Left lung (tissue), 10 donors: ENCODE data around the gene PRELP. TPM values are rescaled to one million over a fixed set of nuclear protein-coding genes. Genes with fewer than 3 reads are reported as not detected.

Experiments
- ATAC-seq: fragments of 200-7000 bp; cut with Tn5 transposase; one replicate; pipeline ENCODE4 v1.9.1; 2020; ENCODE audit warnings: moderate library complexity
- DNase-seq, 4 donors: peaks; one replicate each; pipeline ENCODE4 v3.0.0-alpha.2; 2013 to 2020
- H3K27ac ChIP-seq, 2 donors: fragments of 200-600 bp; sonication (generic) in 1 of 2; one replicate each; pipeline versions ENCODE4 v1.5.0 to v1.8.0; 2020 to 2021
- H3K27me3 ChIP-seq, 2 donors: fragments of 200-600 bp; sonication (generic) in 1 of 2; one replicate each; pipeline versions ENCODE4 v1.5.0 to v1.8.0; 2020 to 2021
- H3K36me3 ChIP-seq, 2 donors: fragments of 200-600 bp; sonication (generic) in 1 of 2; one replicate each; pipeline versions ENCODE4 v1.5.0 to v1.8.0; 2020 to 2021
- H3K4me1 ChIP-seq, 2 donors: fragments of 200-600 bp; one replicate each; pipeline ENCODE4 v1.8.0; 2021
- H3K4me3 ChIP-seq, 2 donors: fragments of 200-600 bp; sonication (generic) in 1 of 2; one replicate each; pipeline versions ENCODE4 v1.5.0 to v1.8.0; 2020 to 2021; ENCODE audit warnings: mild to moderate bottlenecking in 1 of 2
- H3K9me3 ChIP-seq, 2 donors: fragments of 200-600 bp; sonication (generic) in 1 of 2; one replicate each; pipeline versions ENCODE4 v1.5.0 to v1.8.0; 2020 to 2021
- intact Hi-C, 2 donors: fragments of 100-400 bp; cut with DNase I; formaldehyde crosslinking; loops; one replicate each; pipeline versions ENCODE4 v1.11.2 to v1.14.2; 2022
- polyA plus RNA-seq, 6 donors: library from polyadenylated mRNA; unstranded; fragments of 120-200 nt; gene quantifications; one replicate each; pipeline ENCODE4 v1.2.1, GENCODE V29; 2013; ENCODE audit not compliant: insufficient read length in 6 of 6
- total RNA-seq, 2 donors: library from RNA; stranded (reverse); fragmentation: NEBNext Ultra II Directional; extraction: Animal tissue kit (Norgen Biotek cat#: 25700); gene quantifications; one replicate each; pipeline ENCODE4 v1.2.1, GENCODE V29; 2021
- TF ChIP-seq, protein P1 (sequence below), 2 donors: fragments of 200-600 bp; sonication (generic) in 1 of 2; IDR thresholded peaks; one replicate each; pipeline versions ENCODE4 v1.5.0 to v1.8.0; 2021; ENCODE audit warnings: antibody characterized with exemption in 2 of 2
- donor health status: DM: no; HTN: yes; CAD: no.
- donor health status: DM: no; HTN: no; CAD: no.

PRELP gene
- total and polyA plus RNA-seq, 8 donors, result 1.3 to 20.5 (median 2.4) TPM

- TF ChIP-seq, protein P1, sequence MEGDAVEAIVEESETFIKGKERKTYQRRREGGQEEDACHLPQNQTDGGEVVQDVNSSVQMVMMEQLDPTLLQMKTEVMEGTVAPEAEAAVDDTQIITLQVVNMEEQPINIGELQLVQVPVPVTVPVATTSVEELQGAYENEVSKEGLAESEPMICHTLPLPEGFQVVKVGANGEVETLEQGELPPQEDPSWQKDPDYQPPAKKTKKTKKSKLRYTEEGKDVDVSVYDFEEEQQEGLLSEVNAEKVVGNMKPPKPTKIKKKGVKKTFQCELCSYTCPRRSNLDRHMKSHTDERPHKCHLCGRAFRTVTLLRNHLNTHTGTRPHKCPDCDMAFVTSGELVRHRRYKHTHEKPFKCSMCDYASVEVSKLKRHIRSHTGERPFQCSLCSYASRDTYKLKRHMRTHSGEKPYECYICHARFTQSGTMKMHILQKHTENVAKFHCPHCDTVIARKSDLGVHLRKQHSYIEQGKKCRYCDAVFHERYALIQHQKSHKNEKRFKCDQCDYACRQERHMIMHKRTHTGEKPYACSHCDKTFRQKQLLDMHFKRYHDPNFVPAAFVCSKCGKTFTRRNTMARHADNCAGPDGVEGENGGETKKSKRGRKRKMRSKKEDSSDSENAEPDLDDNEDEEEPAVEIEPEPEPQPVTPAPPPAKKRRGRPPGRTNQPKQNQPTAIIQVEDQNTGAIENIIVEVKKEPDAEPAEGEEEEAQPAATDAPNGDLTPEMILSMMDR (IDR thresholded peaks at IDR 0.05), result no peak
- H3K27me3 ChIP-seq, result no peaks in the 10 kb centered on the region
- ATAC-seq, result no peak
- DNase-seq, result no peak
- H3K36me3 ChIP-seq, result no peaks in the 10 kb centered on the region
- no peaks in the 10 kb centered on the region for H3K9me3 ChIP-seq
- no peaks in the 10 kb centered on the region for H3K4me1 ChIP-seq
- no peak within 1 kb of the TSS for H3K27ac ChIP-seq
- H3K4me3 ChIP-seq, result no peak within 1 kb of the TSS
- intact Hi-C loops, result no loop called here
Measured at GRCh38 chr1:203493901-203494300, 18.3 kb downstream of the PRELP start, which contains the start of gene OPTC. OPTC (plus strand) TSS chr1:203494153; CDS start chr1:203496006, 1,853 bp downstream.

DNA sequence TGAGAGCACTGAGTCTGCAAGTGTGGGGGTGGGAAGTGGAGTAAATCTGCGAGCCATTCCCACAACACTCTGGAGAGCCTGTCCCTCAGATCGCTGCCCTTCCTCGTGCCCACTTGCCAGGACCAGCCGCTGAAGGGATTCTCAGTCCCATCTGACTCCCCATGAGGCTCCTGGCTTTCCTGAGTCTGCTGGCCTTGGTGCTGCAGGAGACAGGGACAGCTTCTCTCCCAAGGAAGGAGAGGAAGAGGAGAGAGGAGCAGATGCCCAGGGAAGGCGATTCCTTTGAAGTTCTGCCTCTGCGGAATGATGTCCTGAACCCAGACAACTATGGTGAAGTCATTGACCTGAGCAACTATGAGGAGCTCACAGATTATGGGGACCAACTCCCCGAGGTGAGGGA, 20.2 kb downstream of the PRELP start:
- no peak for DNase-seq
- no peak for ATAC-seq
- TF ChIP-seq, protein P1 (IDR thresholded peaks at IDR 0.05), result no peak
- Histone ChIP-seq H3K36me3 (no peaks in the 10 kb centered on the region), H3K4me1 (no peaks in the 10 kb centered on the region), H3K4me3 (no peak overlapping the region), H3K9me3 (no peaks in the 10 kb centered on the region), H3K27ac (no peak overlapping the region), H3K27me3 (no peaks in the 10 kb centered on the region)
- intact Hi-C loops, result no loop called here

DNA sequence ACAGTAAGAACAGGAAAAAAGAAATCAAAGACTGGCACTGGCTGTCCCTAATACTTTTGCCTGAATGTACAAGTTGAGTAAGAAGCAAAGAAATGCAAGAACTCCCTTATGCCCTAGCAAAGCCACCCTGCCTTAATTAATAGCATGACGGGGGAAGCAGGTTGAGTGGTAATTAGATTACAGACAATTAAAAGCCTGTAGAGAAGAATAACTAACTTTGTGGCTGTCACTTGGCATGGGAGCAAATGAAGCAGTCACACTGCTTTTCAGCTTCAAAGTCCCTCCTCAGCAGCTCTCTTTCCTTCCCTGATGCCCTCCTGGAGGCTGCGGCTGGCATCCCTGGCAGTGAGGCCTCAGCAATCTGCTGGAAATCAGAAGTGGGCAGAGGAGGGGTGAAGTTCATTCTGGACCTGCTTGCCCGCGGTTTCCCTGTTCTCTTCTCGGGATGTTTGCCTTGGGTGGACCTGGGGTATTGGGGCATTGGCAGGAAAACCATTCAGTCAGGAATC, 21.7 kb downstream of the PRELP start:
- no peak overlapping the region for H3K27ac ChIP-seq
- no peaks in the 10 kb centered on the region for H3K36me3 ChIP-seq
- TF ChIP-seq, protein P1 (IDR thresholded peaks at IDR 0.05), result no peak
- ATAC-seq (no peak), DNase-seq (no peak)
- H3K27me3 ChIP-seq, result no peaks in the 10 kb centered on the region
- no peaks in the 10 kb centered on the region for H3K4me1 ChIP-seq
- H3K9me3 ChIP-seq, result no peaks in the 10 kb centered on the region
- no peak overlapping the region for H3K4me3 ChIP-seq
- intact Hi-C loops, result no loop called here

DNA sequence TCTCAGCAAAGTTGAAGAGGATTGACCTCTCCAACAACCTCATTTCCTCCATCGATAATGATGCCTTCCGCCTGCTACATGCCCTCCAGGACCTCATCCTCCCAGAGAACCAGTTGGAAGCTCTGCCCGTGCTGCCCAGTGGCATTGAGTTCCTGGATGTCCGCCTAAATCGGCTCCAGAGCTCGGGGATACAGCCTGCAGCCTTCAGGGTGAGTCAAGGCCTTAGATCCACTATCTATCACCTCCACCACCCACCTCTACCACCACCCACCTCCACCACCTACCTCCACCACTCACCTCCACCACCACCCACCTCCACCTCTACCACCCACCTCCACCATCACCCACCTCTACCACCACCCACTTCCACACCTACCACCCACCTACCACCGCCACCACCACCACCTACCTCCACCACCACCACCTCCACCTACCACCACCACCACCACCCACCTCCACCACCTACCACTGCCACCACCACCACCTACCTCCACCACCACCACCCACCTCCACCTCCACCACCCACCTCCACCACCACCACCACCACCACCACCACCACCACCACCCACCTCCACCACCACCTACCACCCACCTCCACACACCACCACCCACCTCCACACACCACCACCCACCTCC, 24.2 kb downstream of the PRELP start:
- Histone ChIP-seq H3K4me3 (no peak overlapping the region), H3K27me3 (peaks cover 0 to 10% of the 10 kb centered on the region in 2 donors), H3K27ac (no peak overlapping the region), H3K9me3 (no peaks in the 10 kb centered on the region), H3K36me3 (no peaks in the 10 kb centered on the region), H3K4me1 (peaks cover 3 to 6% of the 10 kb centered on the region in 2 donors)
- no peak for DNase-seq
- TF ChIP-seq, protein P1 (IDR thresholded peaks at IDR 0.05), result no peak
- intact Hi-C loops, result loop anchor here (10.0 kb wide), 2 partner anchors 135 to 205 kb away; no protein-coding TSS in a partner anchor
- ATAC-seq, result no peak

- H3K36me3 ChIP-seq, result no peaks in the 10 kb centered on the region
- no peak for DNase-seq
- H3K9me3 ChIP-seq, result no peaks in the 10 kb centered on the region
- H3K27me3 ChIP-seq, result peaks cover 0 to 10% of the 10 kb centered on the region in 2 donors
- intact Hi-C loops, result loop anchor here (10.0 kb wide), 2 partner anchors 135 to 205 kb away; no protein-coding TSS in a partner anchor
- TF ChIP-seq, protein P1 (IDR thresholded peaks at IDR 0.05), result no peak
- H3K4me3 ChIP-seq, result no peak overlapping the region
- H3K4me1 ChIP-seq, result peaks cover 3 to 11% of the 10 kb centered on the region in 2 donors
- no peak overlapping the region for H3K27ac ChIP-seq
- ATAC-seq, result no peak
Measured at GRCh38 chr1:203500279-203500678, 24.7 kb downstream of the PRELP start.
